HCT116 (cell line): ENCODE results near the gene ERMAP. TPM values are rescaled to one million over a fixed set of nuclear protein-coding genes. Genes with fewer than 3 reads are reported as not detected.
A peak's percentile ranks its signal among the peaks of the same experiment; 100 is the strongest.
"Not testable (repeated sequence)": the region's sequence is repeated elsewhere in the genome, so short reads cannot be mapped to it uniquely, and the experiment has no call there.

Experiments used
- ATAC-seq: fragments of 200-7000 bp; cut with Tn5 transposase; 2 replicates; pipeline ENCODE4 v1.9.1; 2020; ENCODE audit warnings: mild to moderate bottlenecking, moderate library complexity
- BruUV-seq: library from RNA; stranded (reverse); fragments of 400-500 nt; replicated peaks from 2 replicates; lab custom pipeline; 2021; lab: Mats Ljungman, UMichigan
- CTCF ChIA-PET: fragments of 300-600 bp; sonication (Branson Sonifier 250); formaldehyde crosslinking; loops from one replicate; lab custom pipeline; 2021; ENCODE audit warnings: antibody characterized with exemption; lab: Charles Lee
- POLR2A ChIA-PET: fragments of 300-600, 350-600 bp; sonication (Branson Sonifier 250); formaldehyde crosslinking; loops from one replicate; lab custom pipeline; 2021; ENCODE audit warnings: antibody characterized with exemption; lab: Charles Lee
- RAD21 ChIA-PET, 2 experiments: fragments of 300-600 bp; sonication (Branson Sonifier 250); formaldehyde crosslinking; loops; one replicate each; lab custom pipeline; 2023; ENCODE audit warnings: low total read pairs in 2 of 2; ENCODE audit not compliant: uncharacterized antibody in 2 of 2, unreplicated experiment in 2 of 2, low non-redundant PET in 1 of 2; lab: Charles Lee
- DNase-seq: peaks from one replicate; pipeline ENCODE4 v3.0.0-alpha.2; 2010; ENCODE audit warnings: low read depth, low spot score
- H2AFZ ChIP-seq: fragments of 200-600 bp; shearing (Covaris generic), sonication (generic); 2 replicates; pipeline ENCODE4 v1.6.1; 2017; ENCODE audit warnings: low read depth, mixed run types, mixed read lengths, antibody characterized with exemption, low read length; ENCODE audit not compliant: poor library complexity, severe bottlenecking
- H3K27ac ChIP-seq: 2 replicates; pipeline ENCODE4 v1.5.1; 2012; ENCODE audit warnings: low read depth, low read length
- H3K27me3 ChIP-seq: fragments of 200-600 bp; sonication (generic); 2 replicates; pipeline ENCODE4 v1.6.1; 2016; ENCODE audit warnings: mixed run types, low read length, mixed read lengths; ENCODE audit not compliant: insufficient read depth
- H3K36me3 ChIP-seq, 2 experiments: fragments of 200-500 bp in 1 of 2; fragments of 200-600 bp in 1 of 2; sonication (Bioruptor generic) in 1 of 2; sonication (generic) in 1 of 2; 2 replicates each; pipeline versions ENCODE4 v1.5.1 to v1.6.1; 2014 to 2016; ENCODE audit warnings: low read length in 2 of 2, inconsistent platforms in 1 of 2, mixed read lengths in 1 of 2, mixed run types in 1 of 2; ENCODE audit not compliant: insufficient read depth in 2 of 2, control insufficient read depth in 1 of 2
- H3K4me1 ChIP-seq, 2 experiments: fragments of 200-600 bp in 1 of 2; sonication (generic) in 1 of 2; 2 replicates each; pipeline versions ENCODE4 v1.5.1 to v1.6.1; 2012 to 2017; ENCODE audit warnings: low read length in 2 of 2, inconsistent platforms in 1 of 2, mild to moderate bottlenecking in 1 of 2, mixed read lengths in 1 of 2, mixed run types in 1 of 2, moderate library complexity in 1 of 2; ENCODE audit not compliant: insufficient read depth in 2 of 2, control insufficient read depth in 1 of 2
- H3K4me2 ChIP-seq: fragments of 200-600 bp; sonication (generic); 2 replicates; pipeline ENCODE4 v1.6.1; 2017; ENCODE audit warnings: mixed run types, low read length, mixed read lengths
- H3K4me3 ChIP-seq, 2 experiments: fragments of 200-600 bp in 1 of 2; sonication (generic) in 1 of 2; replicated peaks in 1 of 2; 2 replicates each; pipeline ENCODE4 v1.5.1; 2011 to 2016; ENCODE audit warnings: low read length in 2 of 2, control low read depth in 1 of 2, low read depth in 1 of 2, mild to moderate bottlenecking in 1 of 2, mixed read lengths in 1 of 2, mixed run types in 1 of 2
- H3K79me2 ChIP-seq: fragments of 200-600 bp; sonication (generic); 2 replicates; pipeline ENCODE4 v1.6.1; 2017; ENCODE audit warnings: mild to moderate bottlenecking, mixed run types, low read length, moderate library complexity, mixed read lengths; ENCODE audit not compliant: insufficient read depth
- H3K9ac ChIP-seq: fragments of 200-600 bp; sonication (generic); 2 replicates; pipeline ENCODE4 v1.6.1; 2016; ENCODE audit warnings: low read length, mixed read lengths
- H3K9me2 ChIP-seq: fragments of 200-600 bp; sonication (generic), shearing (Covaris generic); 2 replicates; pipeline ENCODE4 v1.6.1; 2017; ENCODE audit warnings: mixed run types, mild to moderate bottlenecking, moderate library complexity; ENCODE audit not compliant: insufficient read depth
- H3K9me3 ChIP-seq, 2 experiments: fragments of 200-500 bp in 1 of 2; fragments of 200-600 bp in 1 of 2; sonication (Bioruptor generic) in 1 of 2; sonication (generic) in 1 of 2; 2 replicates each; pipeline ENCODE4 v1.6.1; 2014 to 2017; ENCODE audit warnings: low read length in 2 of 2, mixed read lengths in 2 of 2, inconsistent platforms in 1 of 2, low read depth in 1 of 2, mild to moderate bottlenecking in 1 of 2, mixed run types in 1 of 2, moderate library complexity in 1 of 2; ENCODE audit not compliant: control insufficient read depth in 1 of 2, insufficient read depth in 1 of 2
- H4K20me1 ChIP-seq: fragments of 200-600 bp; sonication (generic), shearing (Covaris generic); 2 replicates; pipeline ENCODE4 v1.6.1; 2017; ENCODE audit warnings: mixed run types, mild to moderate bottlenecking, moderate library complexity; ENCODE audit not compliant: insufficient read depth
- JUND ChIP-seq: IDR thresholded peaks from 2 replicates; pipeline ENCODE4 v1.6.1; 2012
- MAX ChIP-seq: IDR thresholded peaks from 2 replicates; pipeline ENCODE4 v1.6.1; 2012
- POLR2AphosphoS5 ChIP-seq: IDR thresholded peaks from 2 replicates; pipeline ENCODE4 v1.6.1; 2011; ENCODE audit warnings: mild to moderate bottlenecking, low read depth, low read length, moderate library complexity
- RAD21 ChIP-seq: IDR thresholded peaks from 2 replicates; pipeline ENCODE4 v1.6.1; 2012; ENCODE audit warnings: low read depth, mild to moderate bottlenecking
- SIN3A ChIP-seq: IDR thresholded peaks from 2 replicates; pipeline ENCODE4 v1.6.1; 2012; ENCODE audit warnings: low read depth
- intact Hi-C: fragments of 100-400 bp; cut with micrococcal nuclease; formaldehyde crosslinking; loops from 2 replicates; pipeline ENCODE4 v1.10.0; 2022
- total RNA-seq: library from RNA; stranded (reverse); gene quantifications from one replicate; pipeline ENCODE4 v1.2.1, GENCODE V29; 2021; ENCODE audit not compliant: unreplicated experiment

Gene ERMAP
- total RNA-seq, 1 experiment from 2014 or later = 5.4 TPM

DNA sequence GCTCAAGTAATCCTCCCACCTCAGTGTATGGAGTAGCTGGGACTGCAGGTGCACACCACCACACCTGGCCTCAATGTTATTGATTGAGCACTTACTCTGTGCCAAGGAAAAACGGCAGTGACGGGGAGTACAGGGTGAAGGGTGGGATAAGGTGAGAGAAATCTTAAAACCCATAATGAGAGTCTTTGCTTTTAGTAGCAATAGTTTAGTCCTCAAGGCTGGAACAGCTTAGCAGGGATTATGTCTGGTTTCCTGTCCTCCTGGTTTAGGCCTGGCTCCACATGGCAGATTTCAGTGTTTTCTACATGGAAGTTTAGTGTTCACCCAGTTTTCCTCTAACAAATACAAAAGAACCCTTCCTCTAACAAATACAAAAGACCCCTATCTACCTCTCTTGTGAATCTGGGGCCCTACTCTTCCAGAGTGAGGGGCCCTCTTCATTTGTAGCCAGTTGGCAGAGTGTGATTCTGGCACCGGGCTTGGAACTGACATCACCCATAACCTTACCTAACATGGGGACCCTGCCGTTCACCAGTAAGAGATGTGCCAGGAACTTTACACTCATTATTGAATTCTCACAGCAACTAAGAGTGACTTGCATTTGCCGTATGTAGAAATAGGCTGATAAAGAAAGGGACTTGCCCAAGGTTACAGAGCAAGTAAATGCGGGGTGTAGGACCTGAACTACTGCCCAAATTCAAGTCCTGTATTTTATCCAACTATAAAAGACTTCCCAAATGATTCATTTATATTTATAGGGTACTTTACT is 36.4 kb downstream of the ERMAP start:
- peaks cover 0 to 5% of the 10 kb centered on the region in 2 experiments; a peak in 1 of 4 replicates for H3K9me3 ChIP-seq
- DNase-seq (no peak), ATAC-seq (no peak)
- no peaks in the 10 kb centered on the region for H3K9me2 ChIP-seq
- TF ChIP-seq SIN3A (no peak), POLR2AphosphoS5 (0 out of 2 replicates have a peak, but pooled peaks have one; percentile 16), JUND (no peak), MAX (no peak), RAD21 (no peak)
- H3K4me3 ChIP-seq = no peak overlapping the region
- BruUV-seq = no TSS peak
- H4K20me1 ChIP-seq = no peaks in the 10 kb centered on the region
- no peak overlapping the region for H3K9ac ChIP-seq
- RAD21 ChIA-PET = no interaction called here
- H3K4me1 ChIP-seq = no peaks in the 10 kb centered on the region
- peaks cover 7 to 8% of the 10 kb centered on the region in 2 experiments; a peak in 3 of 4 replicates for H3K36me3 ChIP-seq
- no peak overlapping the region for H3K4me2 ChIP-seq
- no peak overlapping the region for H2AFZ ChIP-seq
- POLR2A ChIA-PET = no interaction called here
- intact Hi-C loops = no loop called here
- no peak overlapping the region for H3K27ac ChIP-seq
- no peaks in the 10 kb centered on the region for H3K27me3 ChIP-seq
- peaks cover 8% of the 10 kb centered on the region; the same call in 1 of the 2 replicates for H3K79me2 ChIP-seq
- CTCF ChIA-PET = no interaction called here

DNA sequence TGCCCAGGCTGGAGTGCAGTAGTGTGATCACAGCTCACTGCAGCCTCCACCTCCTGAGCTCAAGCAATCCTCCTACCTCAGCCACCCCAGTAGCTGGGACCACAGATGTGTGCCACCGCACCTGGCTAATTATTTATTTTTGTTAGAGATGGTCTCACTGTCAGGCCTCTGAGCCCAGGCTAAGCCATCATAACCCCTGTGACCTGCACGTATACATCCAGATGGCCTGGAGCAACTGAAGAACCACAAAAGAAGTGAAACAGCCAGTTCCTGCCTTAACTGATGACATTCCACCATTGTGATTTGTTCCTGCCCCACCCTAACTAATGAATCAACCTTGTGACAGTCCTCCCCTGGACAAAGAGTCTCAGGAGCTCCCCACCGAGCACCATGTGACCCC is 39.6 kb downstream of the ERMAP start:
- H3K27me3 ChIP-seq, H4K20me1 ChIP-seq, H3K79me2 ChIP-seq, CTCF ChIA-PET, POLR2A ChIA-PET, H3K4me1 ChIP-seq, H3K9ac ChIP-seq, H3K36me3 ChIP-seq, intact Hi-C loops, H3K9me2 ChIP-seq, ATAC-seq, RAD21 ChIA-PET, H3K9me3 ChIP-seq, DNase-seq, H3K27ac ChIP-seq, H3K4me3 ChIP-seq, BruUV-seq, H3K4me2 ChIP-seq, H2AFZ ChIP-seq: not testable (repeated sequence)
